ENCODE results near the gene CCNC.
"Not testable (repeated sequence)": the region's sequence is repeated elsewhere in the genome, so short reads cannot be mapped to it uniquely, and the experiment has no call there.

The CCNC gene

GRCh38 chr6:99603421-99604165 is 35.1 kb upstream of the CCNC start:
- no peak for DNase-seq (ENCODE audit: low read depth in 3 of 3)

- no peak for DNase-seq (ENCODE audit: low read depth in 3 of 3)
These were observed 34.3 kb upstream of the CCNC start for GRCh38 chr6:99602520-99603420.

GRCh38 chr6:99594696-99595095 is 26.2 kb upstream of the CCNC start:
- not testable (repeated sequence) for DNase-seq (ENCODE audit: low read depth in 3 of 3)

- DNase-seq (ENCODE audit: low read depth in 3 of 3) = no peak
These were observed 24.4 kb upstream of the CCNC start for GRCh38 chr6:99592900-99593299.

GRCh38 chr6:99591673-99592364 is 23.4 kb upstream of the CCNC start:
- no peak for DNase-seq (ENCODE audit: low read depth in 3 of 3)

- DNase-seq (ENCODE audit: low read depth in 3 of 3) = no peak
These were observed 22.5 kb upstream of the CCNC start for GRCh38 chr6:99590728-99591672.

GRCh38 chr6:99589907-99590493 is 21.5 kb upstream of the CCNC start:
- DNase-seq (ENCODE audit: low read depth in 3 of 3) = no peak

- DNase-seq (ENCODE audit: low read depth in 3 of 3) = no peak
These were observed 20.8 kb upstream of the CCNC start for GRCh38 chr6:99589290-99589672.

- DNase-seq (ENCODE audit: low read depth in 3 of 3) = peak; percentile 39 to 58 (median 53)
These were observed 20.3 kb upstream of the CCNC start for GRCh38 chr6:99588618-99589289.

- no peak for DNase-seq (ENCODE audit: low read depth in 3 of 3)
These were observed 19.3 kb upstream of the CCNC start for GRCh38 chr6:99587792-99588191.

- DNase-seq (ENCODE audit: low read depth in 3 of 3) = no peak
These were observed 11.3 kb upstream of the CCNC start for GRCh38 chr6:99579781-99580180.

GRCh38 chr6:99575544-99576227 is 7.2 kb upstream of the CCNC start:
- no peak for DNase-seq (ENCODE audit: low read depth in 3 of 3)

GRCh38 chr6:99573980-99574617 is 5.6 kb upstream of the CCNC start:
- no peak for DNase-seq (ENCODE audit: low read depth in 3 of 3)

GRCh38 chr6:99563056-99563723 is 5.3 kb downstream of the CCNC start:
- no peak for DNase-seq (ENCODE audit: low read depth in 3 of 3)

GRCh38 chr6:99560668-99561067 is 7.8 kb downstream of the CCNC start:
- DNase-seq (ENCODE audit: low read depth in 3 of 3) = no peak

GRCh38 chr6:99559057-99559456 is 9.4 kb downstream of the CCNC start:
- DNase-seq (ENCODE audit: low read depth in 3 of 3) = no peak

- DNase-seq (ENCODE audit: low read depth in 3 of 3) = no peak
These were observed 14.6 kb downstream of the CCNC start for GRCh38 chr6:99553888-99554287.

- DNase-seq (ENCODE audit: low read depth in 3 of 3) = no peak
These were observed 18.3 kb downstream of the CCNC start for GRCh38 chr6:99550046-99550748.
